Measurements from ENCODE around the gene FBN2.

FBN2 gene

DNA sequence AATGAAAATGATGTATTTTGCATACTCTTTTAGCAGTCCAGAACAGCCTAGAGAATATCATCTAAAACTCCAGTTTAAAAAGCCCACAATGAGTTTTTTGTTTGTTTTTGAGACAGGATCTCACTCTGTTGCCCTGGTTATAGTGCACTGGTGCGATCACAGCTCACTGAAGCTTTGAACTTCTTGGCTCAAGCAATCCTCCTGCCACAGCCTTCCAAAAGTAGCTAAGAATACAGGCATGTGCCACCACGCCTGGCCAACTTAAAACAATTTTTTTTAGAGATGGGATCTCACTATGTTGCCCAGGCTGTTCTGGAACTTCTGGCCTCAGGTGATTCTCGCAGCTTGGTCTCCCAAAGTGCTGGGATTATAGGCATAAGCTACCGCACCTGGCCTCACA, 175.7 kb downstream of the FBN2 start:
- no peaks in the 10 kb centered on the region for H3K27me3 ChIP-seq (ENCODE audit: control insufficient read depth, insufficient read depth, low read length)
- peaks cover 5% of the 10 kb centered on the region; the same call in 1 of the 2 replicates for H3K4me1 ChIP-seq (ENCODE audit: control insufficient read depth, insufficient read depth, low read length)
- H3K27ac ChIP-seq (ENCODE audit: low read depth, low read length) = no peak overlapping the region
- H3K36me3 ChIP-seq (ENCODE audit: control insufficient read depth, insufficient read depth, low read length) = no peaks in the 10 kb centered on the region
- H3K4me3 ChIP-seq (ENCODE audit: low read depth, low read length) = no peak overlapping the region
- H3K9ac ChIP-seq (ENCODE audit: low read depth, low read length) = no peak overlapping the region
- no peaks in the 10 kb centered on the region for H3K9me3 ChIP-seq (ENCODE audit: control insufficient read depth, insufficient read depth, low read length)

DNA sequence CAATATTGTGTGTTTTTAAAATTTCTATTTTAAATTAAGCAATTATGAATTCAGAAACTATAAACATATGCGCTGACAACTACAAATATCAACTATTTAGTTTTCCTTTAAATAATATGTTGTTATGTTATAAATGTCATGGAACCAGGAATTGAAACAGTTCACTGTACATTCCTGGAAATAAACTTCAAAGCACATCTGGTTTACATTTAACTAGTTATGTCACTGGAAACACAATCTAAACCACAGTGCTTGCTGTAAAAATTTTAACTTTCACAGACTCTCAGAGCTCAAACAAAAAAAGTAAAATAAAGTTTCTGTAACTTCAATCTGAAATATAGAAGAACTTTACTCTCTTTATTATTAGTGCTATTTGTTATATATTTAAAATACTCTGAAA, 179.2 kb downstream of the FBN2 start:
- Histone ChIP-seq H3K27me3 (ENCODE audit: control insufficient read depth, insufficient read depth, low read length) (no peaks in the 10 kb centered on the region), H3K9ac (ENCODE audit: low read depth, low read length) (no peak overlapping the region), H3K9me3 (ENCODE audit: control insufficient read depth, insufficient read depth, low read length) (no peaks in the 10 kb centered on the region), H3K4me1 (ENCODE audit: control insufficient read depth, insufficient read depth, low read length) (peaks cover 10% of the 10 kb centered on the region; the same call in 1 of the 2 replicates), H3K36me3 (ENCODE audit: control insufficient read depth, insufficient read depth, low read length) (no peaks in the 10 kb centered on the region), H3K4me3 (ENCODE audit: low read depth, low read length) (no peak overlapping the region), H3K27ac (ENCODE audit: low read depth, low read length) (no peak overlapping the region)

DNA sequence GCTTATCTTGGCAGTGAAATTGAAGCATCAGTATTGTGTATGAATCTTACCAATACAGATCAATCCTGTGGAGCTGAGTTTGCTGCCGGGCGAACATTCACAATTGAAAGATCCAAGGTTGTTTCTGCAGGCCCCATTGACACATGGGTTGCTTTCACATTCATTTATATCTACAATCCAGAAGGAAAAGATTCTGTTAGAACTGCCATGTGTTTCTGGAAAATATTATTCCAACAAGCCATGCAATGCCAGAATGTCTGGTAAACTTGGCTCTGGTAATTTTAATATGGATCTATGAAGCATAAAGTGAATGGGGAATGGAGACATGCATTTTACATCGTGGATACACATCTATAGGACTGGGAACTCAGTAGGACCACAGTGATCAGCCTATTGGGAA, 180.8 kb downstream of the FBN2 start:
- Histone ChIP-seq H3K9me3 (ENCODE audit: control insufficient read depth, insufficient read depth, low read length) (no peaks in the 10 kb centered on the region), H3K27ac (ENCODE audit: low read depth, low read length) (no peak overlapping the region), H3K27me3 (ENCODE audit: control insufficient read depth, insufficient read depth, low read length) (no peaks in the 10 kb centered on the region), H3K36me3 (ENCODE audit: control insufficient read depth, insufficient read depth, low read length) (no peaks in the 10 kb centered on the region), H3K4me1 (ENCODE audit: control insufficient read depth, insufficient read depth, low read length) (peaks cover 11% of the 10 kb centered on the region; the same call in 1 of the 2 replicates), H3K9ac (ENCODE audit: low read depth, low read length) (no peak overlapping the region), H3K4me3 (ENCODE audit: low read depth, low read length) (no peak overlapping the region)

DNA sequence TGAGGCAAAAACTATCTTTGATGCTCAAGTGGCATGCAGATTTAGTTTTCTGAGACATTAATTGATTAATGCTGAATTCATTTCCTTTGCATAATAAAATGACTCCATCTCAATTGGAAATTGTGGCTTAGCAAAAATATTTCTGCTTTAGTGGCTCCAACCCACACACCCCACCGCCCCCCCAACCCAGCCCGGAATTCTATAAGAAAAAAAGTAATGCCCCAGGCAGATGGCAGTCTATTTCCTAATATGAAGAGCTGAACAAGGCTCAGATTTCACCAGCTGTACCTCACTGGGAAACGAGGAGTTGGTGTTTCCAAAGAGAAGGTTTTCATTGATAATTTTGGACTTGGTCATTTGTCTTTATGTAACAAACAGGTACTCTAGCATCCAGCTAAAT, 182.1 kb downstream of the FBN2 start:
- Histone ChIP-seq H3K27me3 (ENCODE audit: control insufficient read depth, insufficient read depth, low read length) (no peaks in the 10 kb centered on the region), H3K4me3 (ENCODE audit: low read depth, low read length) (no peak overlapping the region), H3K9ac (ENCODE audit: low read depth, low read length) (no peak overlapping the region), H3K36me3 (ENCODE audit: control insufficient read depth, insufficient read depth, low read length) (no peaks in the 10 kb centered on the region), H3K4me1 (ENCODE audit: control insufficient read depth, insufficient read depth, low read length) (peaks cover 11% of the 10 kb centered on the region; the same call in 1 of the 2 replicates), H3K9me3 (ENCODE audit: control insufficient read depth, insufficient read depth, low read length) (no peaks in the 10 kb centered on the region), H3K27ac (ENCODE audit: low read depth, low read length) (no peak overlapping the region)

DNA sequence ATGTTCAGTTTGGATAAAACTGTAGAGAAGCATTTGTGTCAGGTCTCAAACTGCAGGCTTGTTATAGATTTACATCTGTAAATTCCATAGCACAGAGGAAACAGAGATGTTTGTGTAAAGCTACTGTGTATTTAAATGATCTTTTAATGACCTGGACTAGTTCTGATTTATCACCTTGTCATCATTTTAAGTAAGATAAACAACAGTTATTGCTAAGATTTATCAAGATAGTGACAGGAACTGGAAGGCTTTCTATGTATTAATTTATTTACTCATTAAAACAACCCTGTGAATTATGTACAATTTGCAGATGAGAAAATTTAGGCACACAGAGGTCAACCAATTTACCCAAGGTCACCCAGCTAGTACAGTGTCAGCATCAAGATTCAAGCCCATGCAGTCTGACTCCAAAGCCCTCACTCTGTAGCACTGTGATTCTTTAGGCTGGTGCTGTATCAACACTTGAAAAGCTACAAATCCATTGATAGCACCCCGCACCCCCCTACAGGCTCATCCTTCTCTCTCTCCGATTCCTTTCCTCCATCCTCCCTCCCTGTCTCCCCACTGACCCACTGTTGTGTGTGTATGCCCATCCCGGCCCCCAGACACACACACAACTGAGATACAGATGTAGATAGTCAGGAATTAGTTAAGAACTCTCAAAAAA, 184.5 kb downstream of the FBN2 start:
- no peak overlapping the region for H3K4me3 ChIP-seq (ENCODE audit: low read depth, low read length)
- 0 out of 2 replicates have a peak, but pooled peaks cover 6% of the 10 kb centered on the region for H3K4me1 ChIP-seq (ENCODE audit: control insufficient read depth, insufficient read depth, low read length)
- no peaks in the 10 kb centered on the region for H3K27me3 ChIP-seq (ENCODE audit: control insufficient read depth, insufficient read depth, low read length)
- H3K36me3 ChIP-seq (ENCODE audit: control insufficient read depth, insufficient read depth, low read length) = no peaks in the 10 kb centered on the region
- no peak overlapping the region for H3K9ac ChIP-seq (ENCODE audit: low read depth, low read length)
- no peak overlapping the region for H3K27ac ChIP-seq (ENCODE audit: low read depth, low read length)
- H3K9me3 ChIP-seq (ENCODE audit: control insufficient read depth, insufficient read depth, low read length) = no peaks in the 10 kb centered on the region

DNA sequence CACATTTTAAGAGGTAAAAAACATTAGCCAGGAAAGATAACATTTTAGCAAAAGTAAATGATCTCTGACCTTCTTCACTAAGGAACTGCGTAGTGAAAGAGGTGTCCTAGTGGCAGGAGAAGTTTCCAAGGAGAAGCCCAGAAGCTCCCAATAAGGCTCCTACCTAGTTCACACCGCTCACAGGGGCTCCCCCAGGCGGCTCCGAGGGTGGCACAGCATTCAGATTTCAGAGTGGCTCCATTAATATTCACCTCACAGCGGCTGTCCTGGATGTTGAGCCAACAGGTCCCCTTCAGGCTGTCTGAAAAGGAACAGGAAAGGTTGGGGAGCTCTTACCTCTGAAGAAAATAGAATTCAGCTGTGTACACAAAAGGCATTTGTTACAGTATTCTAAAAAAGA, 187.3 kb downstream of the FBN2 start:
- no peaks in the 10 kb centered on the region for H3K9me3 ChIP-seq (ENCODE audit: control insufficient read depth, insufficient read depth, low read length)
- H3K27me3 ChIP-seq (ENCODE audit: control insufficient read depth, insufficient read depth, low read length) = no peaks in the 10 kb centered on the region
- no peak overlapping the region for H3K27ac ChIP-seq (ENCODE audit: low read depth, low read length)
- H3K9ac ChIP-seq (ENCODE audit: low read depth, low read length) = no peak overlapping the region
- H3K4me1 ChIP-seq (ENCODE audit: control insufficient read depth, insufficient read depth, low read length) = 0 out of 2 replicates have a peak, but pooled peaks cover 6% of the 10 kb centered on the region
- H3K36me3 ChIP-seq (ENCODE audit: control insufficient read depth, insufficient read depth, low read length) = no peaks in the 10 kb centered on the region
- no peak overlapping the region for H3K4me3 ChIP-seq (ENCODE audit: low read depth, low read length)

DNA sequence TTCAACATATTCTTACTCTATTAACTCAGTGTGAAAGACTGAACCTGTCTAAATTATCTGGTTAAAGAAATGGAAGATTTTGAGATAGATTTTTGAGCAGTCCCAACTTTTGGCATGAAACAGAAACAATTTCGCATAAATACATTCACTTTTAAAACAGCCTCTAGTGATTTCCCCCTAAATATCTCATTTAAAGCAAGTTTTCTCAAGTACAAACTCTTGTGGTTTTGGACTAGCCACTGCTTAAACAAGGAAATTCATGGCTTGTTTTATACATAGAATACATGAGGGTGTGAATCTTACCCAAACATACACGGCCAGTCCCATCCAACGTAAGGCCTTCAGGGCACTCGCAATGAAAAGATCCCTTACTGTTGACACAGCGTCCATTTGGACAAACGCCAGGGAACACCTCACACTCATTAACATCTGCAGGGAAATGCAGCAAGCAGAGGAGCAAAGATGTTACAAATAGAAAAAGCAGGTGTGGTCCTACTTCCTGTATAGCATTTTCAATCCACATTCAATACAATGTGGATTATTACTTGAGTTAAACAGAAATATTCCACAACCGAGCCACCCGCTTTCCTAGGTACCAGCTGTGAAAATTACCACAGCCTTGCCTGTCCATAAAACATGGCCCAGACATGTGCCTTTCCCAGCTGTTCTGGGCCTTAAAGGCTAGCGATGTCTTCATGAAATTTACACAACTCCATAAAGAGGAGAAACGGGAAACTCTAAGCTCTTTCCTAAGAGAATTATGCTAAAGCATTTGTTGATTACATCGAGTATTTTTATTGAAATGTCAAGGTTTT, 188.8 kb downstream of the FBN2 start:
- H3K36me3 ChIP-seq (ENCODE audit: control insufficient read depth, insufficient read depth, low read length) = no peaks in the 10 kb centered on the region
- H3K4me3 ChIP-seq (ENCODE audit: low read depth, low read length) = no peak overlapping the region
- no peak overlapping the region for H3K9ac ChIP-seq (ENCODE audit: low read depth, low read length)
- H3K27ac ChIP-seq (ENCODE audit: low read depth, low read length) = no peak overlapping the region
- H3K27me3 ChIP-seq (ENCODE audit: control insufficient read depth, insufficient read depth, low read length) = no peaks in the 10 kb centered on the region
- no peaks in the 10 kb centered on the region for H3K9me3 ChIP-seq (ENCODE audit: control insufficient read depth, insufficient read depth, low read length)
- 0 out of 2 replicates have a peak, but pooled peaks cover 5% of the 10 kb centered on the region for H3K4me1 ChIP-seq (ENCODE audit: control insufficient read depth, insufficient read depth, low read length)

DNA sequence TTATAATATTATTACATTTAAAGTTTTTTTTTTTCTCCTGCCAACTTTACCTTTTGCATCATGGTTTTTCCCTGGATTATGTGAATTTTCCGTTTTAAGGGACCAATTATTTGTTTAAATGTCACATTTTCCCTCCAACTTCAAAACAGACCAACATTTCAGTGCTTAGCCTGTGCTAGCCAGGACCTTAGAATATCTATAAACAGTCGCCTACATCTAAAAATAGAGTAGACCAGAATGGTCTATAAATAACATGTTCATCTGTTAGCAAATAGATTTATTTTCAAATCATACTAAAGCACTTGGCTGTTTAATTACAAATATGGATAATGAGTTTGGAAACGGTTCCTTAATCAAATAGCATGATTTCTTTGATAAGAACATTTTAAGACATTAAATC, 192.0 kb downstream of the FBN2 start:
- H3K9ac ChIP-seq (ENCODE audit: low read depth, low read length) = no peak overlapping the region
- H3K36me3 ChIP-seq (ENCODE audit: control insufficient read depth, insufficient read depth, low read length) = no peaks in the 10 kb centered on the region
- H3K27ac ChIP-seq (ENCODE audit: low read depth, low read length) = no peak overlapping the region
- no peaks in the 10 kb centered on the region for H3K27me3 ChIP-seq (ENCODE audit: control insufficient read depth, insufficient read depth, low read length)
- H3K4me1 ChIP-seq (ENCODE audit: control insufficient read depth, insufficient read depth, low read length) = no peaks in the 10 kb centered on the region
- H3K4me3 ChIP-seq (ENCODE audit: low read depth, low read length) = no peak overlapping the region
- H3K9me3 ChIP-seq (ENCODE audit: control insufficient read depth, insufficient read depth, low read length) = no peaks in the 10 kb centered on the region

DNA sequence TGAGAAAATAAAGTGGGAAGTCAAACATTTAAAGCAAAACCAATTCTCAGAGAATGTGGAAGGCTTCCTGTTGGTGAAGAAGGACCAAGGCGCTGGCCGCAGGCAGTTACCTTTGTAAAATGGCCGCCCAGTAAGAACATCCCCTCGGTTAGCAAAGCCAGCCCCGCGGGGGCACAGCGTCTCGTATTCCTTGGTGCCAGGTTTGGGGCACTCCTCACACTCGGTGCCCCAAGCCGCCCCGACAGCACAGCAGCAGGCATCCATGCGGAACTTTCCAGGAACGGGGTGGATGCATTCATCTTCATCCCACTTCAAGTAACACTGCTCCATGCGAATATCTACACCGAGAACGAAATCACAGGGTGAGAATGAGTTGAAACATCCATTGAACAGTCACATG, 192.8 kb downstream of the FBN2 start:
- H3K9ac ChIP-seq (ENCODE audit: low read depth, low read length) = no peak overlapping the region
- no peaks in the 10 kb centered on the region for H3K36me3 ChIP-seq (ENCODE audit: control insufficient read depth, insufficient read depth, low read length)

DNA sequence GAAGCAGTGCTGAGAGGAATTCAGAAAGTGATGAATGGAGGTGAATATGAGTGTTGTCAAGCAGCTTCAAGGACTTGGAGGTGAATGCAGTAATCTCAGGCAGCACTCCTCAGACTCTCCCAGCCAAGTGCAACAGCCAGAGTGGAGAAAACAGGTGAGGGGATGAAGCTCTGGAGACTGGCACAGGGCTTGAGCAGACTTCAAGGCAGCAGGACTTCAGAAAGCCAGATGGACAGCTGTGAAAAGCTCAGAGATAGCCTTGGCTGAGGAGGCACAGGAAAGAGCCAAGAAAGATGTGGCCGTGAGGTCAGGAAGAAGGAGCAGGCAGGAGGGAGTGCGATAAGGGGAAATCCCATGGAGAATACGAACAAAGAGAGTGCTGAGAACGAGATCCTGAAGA, 194.9 kb downstream of the FBN2 start:
- Histone ChIP-seq H3K9ac (ENCODE audit: low read depth, low read length) (no peak overlapping the region), H3K36me3 (ENCODE audit: control insufficient read depth, insufficient read depth, low read length) (no peaks in the 10 kb centered on the region), H3K4me3 (ENCODE audit: low read depth, low read length) (no peak overlapping the region), H3K4me1 (ENCODE audit: control insufficient read depth, insufficient read depth, low read length) (no peaks in the 10 kb centered on the region), H3K9me3 (ENCODE audit: control insufficient read depth, insufficient read depth, low read length) (no peaks in the 10 kb centered on the region), H3K27me3 (ENCODE audit: control insufficient read depth, insufficient read depth, low read length) (no peaks in the 10 kb centered on the region), H3K27ac (ENCODE audit: low read depth, low read length) (no peak overlapping the region)

More for the DNA sequence above, 192.8 kb downstream of the FBN2 start:
- H3K4me3 ChIP-seq (ENCODE audit: low read depth, low read length) = no peak overlapping the region
- H3K9me3 ChIP-seq (ENCODE audit: control insufficient read depth, insufficient read depth, low read length) = no peaks in the 10 kb centered on the region
- no peaks in the 10 kb centered on the region for H3K27me3 ChIP-seq (ENCODE audit: control insufficient read depth, insufficient read depth, low read length)
- no peaks in the 10 kb centered on the region for H3K4me1 ChIP-seq (ENCODE audit: control insufficient read depth, insufficient read depth, low read length)
- H3K27ac ChIP-seq (ENCODE audit: low read depth, low read length) = no peak overlapping the region

DNA sequence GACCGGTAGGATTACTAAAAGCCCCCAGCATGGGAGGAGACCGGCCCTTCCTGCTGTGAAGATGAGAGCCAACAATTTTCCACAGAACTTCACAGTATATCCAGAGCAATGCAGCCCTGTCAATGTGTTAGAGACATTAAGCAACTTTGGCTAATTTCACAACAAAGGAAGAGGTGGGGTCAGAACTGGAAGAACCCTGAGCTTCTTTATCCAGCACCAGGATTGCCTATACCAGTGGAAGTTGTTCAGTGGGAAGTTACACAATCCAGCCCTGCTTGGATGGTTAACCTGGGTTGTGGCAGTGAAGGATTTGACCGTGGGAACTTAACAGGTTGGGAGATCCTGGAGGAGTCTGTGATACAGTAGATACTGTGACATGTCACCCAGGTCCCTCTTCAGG, 197.0 kb downstream of the FBN2 start:
- no peaks in the 10 kb centered on the region for H3K4me1 ChIP-seq (ENCODE audit: control insufficient read depth, insufficient read depth, low read length)
- H3K9me3 ChIP-seq (ENCODE audit: control insufficient read depth, insufficient read depth, low read length) = no peaks in the 10 kb centered on the region
- H3K36me3 ChIP-seq (ENCODE audit: control insufficient read depth, insufficient read depth, low read length) = 0 out of 2 replicates have a peak, but pooled peaks cover 4% of the 10 kb centered on the region
- no peaks in the 10 kb centered on the region for H3K27me3 ChIP-seq (ENCODE audit: control insufficient read depth, insufficient read depth, low read length)
- H3K27ac ChIP-seq (ENCODE audit: low read depth, low read length) = no peak overlapping the region
- no peak overlapping the region for H3K9ac ChIP-seq (ENCODE audit: low read depth, low read length)
- H3K4me3 ChIP-seq (ENCODE audit: low read depth, low read length) = no peak overlapping the region

Measured in HUES48 (cell line).